OCI-LY7 (cell line): Measurements from ENCODE around the gene MTCP1. TPM values are rescaled to one million over a fixed set of nuclear protein-coding genes. Genes with fewer than 3 reads are reported as not detected.
A peak's percentile ranks its signal among the peaks of the same experiment; 100 is the strongest.

ENCODE experiments used
- Bru-seq: library from RNA; stranded (reverse); fragments of 400-500 nt; gene quantifications from one replicate; lab custom pipeline; 2021; lab: Mats Ljungman, UMichigan
- BruChase-seq, 2 experiments: library from RNA; stranded (reverse); fragments of 400-500 nt; gene quantifications; one replicate each; lab custom pipeline; 2021; lab: Mats Ljungman, UMichigan
- BruUV-seq: library from RNA; stranded (reverse); fragments of 400-500 nt; replicated peaks from 2 replicates; lab custom pipeline; 2021; lab: Mats Ljungman, UMichigan
- CTCF ChIA-PET: fragments of 300-600 bp; sonication (Branson Sonifier 250); formaldehyde crosslinking; loops from one replicate; lab custom pipeline; 2022; ENCODE audit warnings: antibody characterized with exemption; ENCODE audit not compliant: unreplicated experiment; lab: Charles Lee
- POLR2A ChIA-PET: fragments of 300-600 bp; sonication (Branson Sonifier 250); formaldehyde crosslinking; loops from one replicate; lab custom pipeline; 2022; ENCODE audit warnings: antibody characterized with exemption; lab: Charles Lee
- DNase-seq: peaks from one replicate; pipeline ENCODE4 v3.0.0-alpha.2; 2015; ENCODE audit warnings: low spot score
- H2AFZ ChIP-seq: fragments of 200-600 bp; sonication (generic), shearing (Covaris generic); 2 replicates; pipeline ENCODE4 v1.6.1; 2014; ENCODE audit warnings: mild to moderate bottlenecking, antibody characterized with exemption, low read length, moderate library complexity
- H3K27ac ChIP-seq: fragments of 200-600 bp; sonication (generic); 2 replicates; pipeline ENCODE4 v1.5.1; 2014; ENCODE audit warnings: mixed run types, low read depth, mild to moderate bottlenecking, moderate library complexity, low read length, inconsistent platforms; ENCODE audit not compliant: poor library complexity, severe bottlenecking
- H3K36me3 ChIP-seq: fragments of 200-600 bp; sonication (generic); 2 replicates; pipeline ENCODE4 v1.6.1; 2014; ENCODE audit warnings: mild to moderate bottlenecking, antibody characterized with exemption, low read length, moderate library complexity, mixed read lengths; ENCODE audit not compliant: insufficient read depth
- H3K4me1 ChIP-seq: fragments of 200-600 bp; sonication (generic); 2 replicates; pipeline ENCODE4 v1.5.1; 2014; ENCODE audit warnings: mild to moderate bottlenecking, low read length; ENCODE audit not compliant: insufficient read depth, poor library complexity, severe bottlenecking
- H3K4me2 ChIP-seq: fragments of 200-600 bp; sonication (generic); 2 replicates; pipeline ENCODE4 v1.6.1; 2014; ENCODE audit warnings: mild to moderate bottlenecking, low read length
- H3K4me3 ChIP-seq: fragments of 200-600 bp; sonication (generic); 2 replicates; pipeline ENCODE4 v1.5.1; 2014; ENCODE audit warnings: mild to moderate bottlenecking, low read depth, low read length; ENCODE audit not compliant: poor library complexity, severe bottlenecking
- H3K79me2 ChIP-seq: fragments of 200-600 bp; sonication (generic); 2 replicates; pipeline ENCODE4 v1.6.1; 2016; ENCODE audit warnings: low read depth, mild to moderate bottlenecking, low read length, moderate library complexity, mixed read lengths; ENCODE audit not compliant: insufficient read depth
- H3K9me2 ChIP-seq: fragments of 200-600 bp; sonication (generic); 2 replicates; pipeline ENCODE4 v1.6.1; 2016; ENCODE audit warnings: mild to moderate bottlenecking, low read length, mixed read lengths; ENCODE audit not compliant: insufficient read depth
- H3K9me3 ChIP-seq: fragments of 200-600 bp; sonication (generic); 2 replicates; pipeline ENCODE4 v1.6.1; 2014; ENCODE audit warnings: mild to moderate bottlenecking, mixed run types, low read length, mixed read lengths
- H4K20me1 ChIP-seq: fragments of 200-600 bp; sonication (generic); 2 replicates; pipeline ENCODE4 v1.6.1; 2014; ENCODE audit warnings: mild to moderate bottlenecking, antibody characterized with exemption, low read length, moderate library complexity, mixed read lengths; ENCODE audit not compliant: insufficient read depth
- EZH2phosphoT487 ChIP-seq: fragments of 200-600 bp; sonication (generic); IDR thresholded peaks from 2 replicates; pipeline ENCODE4 v1.6.1; 2018; ENCODE audit warnings: low read depth, borderline replicate concordance, mild to moderate bottlenecking, mixed run types, antibody characterized with exemption, low read length, moderate library complexity, mixed read lengths
- intact Hi-C: fragments of 100-400 bp; cut with micrococcal nuclease; formaldehyde crosslinking; loops from one replicate; pipeline ENCODE4 v1.10.0; 2022; ENCODE audit not compliant: unreplicated experiment
- long read RNA-seq: library from polyadenylated mRNA; stranded (forward); transcript quantifications from one replicate; pipeline ENCODE4 v2.0.0, GENCODE V29; 2022
- total RNA-seq, 2 experiments: library from RNA; depleted of rRNA in 1 of 2; stranded (reverse); fragments of >200 nt in 1 of 2; shearing (Covaris generic) in 1 of 2; gene quantifications; 2 replicates each; pipeline ENCODE4 v1.2.3, GENCODE V29; 2014 to 2022
- TF ChIP-seq, protein P1 (sequence below): fragments of 200-600 bp; sonication (generic); conservative IDR thresholded peaks from 2 replicates; pipeline ENCODE4 v1.5.1; 2014; ENCODE audit warnings: mild to moderate bottlenecking, antibody characterized with exemption, low read length, moderate library complexity, mixed read lengths

Gene MTCP1, protein sequence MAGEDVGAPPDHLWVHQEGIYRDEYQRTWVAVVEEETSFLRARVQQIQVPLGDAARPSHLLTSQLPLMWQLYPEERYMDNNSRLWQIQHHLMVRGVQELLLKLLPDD
- total RNA-seq (2014; rRNA removed; shearing (Covaris generic)) (13.4 and 16.9 TPM in 2 replicates), total RNA-seq (2022) (37.3 and 39.6 TPM in 2 replicates), Bru-seq, nascent RNA (percentile 22 among the genes with signal in this experiment), BruChase-seq, experiment 1, labeled RNA remaining after a 6-hour chase (percentile 19 among the genes with signal in this experiment), BruChase-seq, experiment 2, labeled RNA remaining after a 2-hour chase (percentile 32 among the genes with signal in this experiment)
- long read RNA-seq, partial matches to known transcripts = 1 of 15 reads
- long read RNA-seq, other reads (novel, unspliced or antisense) = 13 of 15 reads

DNA sequence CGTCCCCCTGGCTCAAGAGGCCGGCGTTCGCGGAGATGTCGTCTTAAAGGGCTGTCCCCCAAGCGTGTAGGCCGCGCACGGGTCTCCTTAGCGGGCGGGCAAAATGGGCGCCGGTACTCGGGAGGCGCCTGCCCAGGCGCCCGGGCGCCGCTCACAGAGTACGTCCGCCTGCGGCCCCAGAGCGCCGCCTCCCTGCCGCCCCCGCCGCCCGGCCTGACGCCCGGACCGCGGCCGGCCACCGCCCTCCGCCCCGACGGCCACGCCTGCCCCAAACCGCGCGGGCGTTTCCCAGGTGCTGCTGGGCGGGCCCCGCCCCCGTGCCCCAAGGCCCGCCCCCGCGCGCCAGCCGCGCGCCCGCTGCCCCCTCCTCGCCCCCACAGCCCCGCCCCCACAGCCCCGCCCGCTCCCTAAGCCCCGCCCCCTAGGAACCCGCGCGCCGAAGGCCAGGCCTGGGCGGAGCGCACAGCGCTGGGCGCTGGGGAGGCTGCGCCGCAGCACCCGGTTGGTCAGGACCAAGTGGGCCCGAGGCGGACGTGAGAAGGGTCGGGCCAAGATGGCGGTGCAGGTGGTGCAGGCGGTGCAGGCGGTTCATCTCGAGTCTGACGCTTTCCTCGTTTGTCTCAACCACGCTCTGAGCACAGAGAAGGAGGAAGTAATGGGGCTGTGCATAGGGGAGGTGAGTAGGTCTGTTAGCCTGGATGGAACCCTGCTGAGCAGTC is at the start of gene MTCP1, which contains the start of the genes BRCC3 and CMC4:
TSS of gene MTCP1 (minus strand) at position 162 of the 719 bp plus-strand sequence. CDS start 5,126 bp downstream, outside the sequence.
TSS of gene BRCC3 (plus strand) at position 534 of the 719 bp plus-strand sequence. CDS start at position 554, 20 bp downstream.
TSS of gene CMC4 (minus strand) at position 162 of the 719 bp plus-strand sequence. CDS start 7,113 bp downstream, outside the sequence.
- BruUV-seq = no TSS peak
- CTCF ChIA-PET = interaction anchor here (1.0 kb wide), 1 partner anchor 18 kb away, joined by 3 read pairs; no protein-coding TSS in a partner anchor
- Histone ChIP-seq H3K27ac (peak within 1 kb of the TSS; percentile 81), H3K9me3 (no peaks in the 10 kb centered on the region), H3K4me2 (peak within 1 kb of the TSS; percentile 90), H4K20me1 (no peaks in the 10 kb centered on the region), H3K79me2 (peaks cover 58% of the 10 kb centered on the region), H3K9me2 (no peaks in the 10 kb centered on the region), H3K4me1 (peaks cover 33% of the 10 kb centered on the region), H3K36me3 (peaks cover 34% of the 10 kb centered on the region), H2AFZ (peak within 1 kb of the TSS; percentile 91), H3K4me3 (peak within 1 kb of the TSS; percentile 95)
- POLR2A ChIA-PET = interaction anchor here (0.7 to 1.1 kb wide), 2 partner anchors 44 kb away, joined by 3 to 4 read pairs; partner anchors contain the start of gene FUNDC2
- DNase-seq = peak; percentile 87
- intact Hi-C loops = loop anchor here (1.0 kb wide), 1 partner anchor 44 kb away; no protein-coding TSS in a partner anchor
- TF ChIP-seq, protein P1, sequence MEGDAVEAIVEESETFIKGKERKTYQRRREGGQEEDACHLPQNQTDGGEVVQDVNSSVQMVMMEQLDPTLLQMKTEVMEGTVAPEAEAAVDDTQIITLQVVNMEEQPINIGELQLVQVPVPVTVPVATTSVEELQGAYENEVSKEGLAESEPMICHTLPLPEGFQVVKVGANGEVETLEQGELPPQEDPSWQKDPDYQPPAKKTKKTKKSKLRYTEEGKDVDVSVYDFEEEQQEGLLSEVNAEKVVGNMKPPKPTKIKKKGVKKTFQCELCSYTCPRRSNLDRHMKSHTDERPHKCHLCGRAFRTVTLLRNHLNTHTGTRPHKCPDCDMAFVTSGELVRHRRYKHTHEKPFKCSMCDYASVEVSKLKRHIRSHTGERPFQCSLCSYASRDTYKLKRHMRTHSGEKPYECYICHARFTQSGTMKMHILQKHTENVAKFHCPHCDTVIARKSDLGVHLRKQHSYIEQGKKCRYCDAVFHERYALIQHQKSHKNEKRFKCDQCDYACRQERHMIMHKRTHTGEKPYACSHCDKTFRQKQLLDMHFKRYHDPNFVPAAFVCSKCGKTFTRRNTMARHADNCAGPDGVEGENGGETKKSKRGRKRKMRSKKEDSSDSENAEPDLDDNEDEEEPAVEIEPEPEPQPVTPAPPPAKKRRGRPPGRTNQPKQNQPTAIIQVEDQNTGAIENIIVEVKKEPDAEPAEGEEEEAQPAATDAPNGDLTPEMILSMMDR = no peak
- TF ChIP-seq EZH2phosphoT487 = no peak

DNA sequence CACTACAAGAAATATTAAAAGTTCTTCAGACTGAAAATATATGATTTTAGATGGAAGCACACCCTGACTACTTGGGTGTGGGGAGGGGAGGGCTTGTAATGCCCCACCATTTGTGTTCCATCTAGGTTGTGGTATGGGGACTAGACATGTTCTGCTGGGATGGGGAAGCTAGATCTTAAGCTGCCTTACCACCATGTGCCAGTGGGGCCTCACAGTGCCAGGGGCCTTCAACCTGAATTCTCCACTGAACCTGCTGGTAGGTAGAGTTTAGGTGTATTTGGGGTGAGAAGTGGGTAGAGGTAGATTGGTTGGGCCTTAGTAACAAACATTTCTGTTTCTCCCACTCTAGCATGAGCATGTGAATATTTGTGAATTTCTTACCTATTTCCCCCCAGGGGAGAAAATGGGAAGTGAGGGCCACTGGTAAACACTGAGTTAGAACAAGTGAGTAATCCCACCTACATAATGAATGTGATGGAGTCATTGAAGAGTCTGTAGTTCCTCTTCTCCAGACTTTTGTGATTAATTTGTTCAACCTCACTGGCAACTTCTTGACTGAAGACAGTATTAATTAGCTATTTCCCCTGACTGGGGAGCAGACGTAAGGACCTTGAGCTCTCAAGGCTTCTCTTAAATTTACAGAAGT is 44.4 kb upstream of the MTCP1 start:
- Histone ChIP-seq H3K4me3 (no peak overlapping the region), H3K4me2 (no peak overlapping the region), H4K20me1 (no peaks in the 10 kb centered on the region), H3K27ac (no peak overlapping the region), H2AFZ (no peak overlapping the region), H3K36me3 (peaks cover 40% of the 10 kb centered on the region), H3K4me1 (no peaks in the 10 kb centered on the region), H3K79me2 (no peaks in the 10 kb centered on the region), H3K9me3 (no peaks in the 10 kb centered on the region), H3K9me2 (no peaks in the 10 kb centered on the region)
- DNase-seq = no peak
- POLR2A ChIA-PET = interaction anchor here (0.5 kb wide), 1 partner anchor 97 kb away, joined by 4 read pairs; no protein-coding TSS in a partner anchor
- intact Hi-C loops = no loop called here
- no TSS peak for BruUV-seq
- TF ChIP-seq EZH2phosphoT487 = no peak
- TF ChIP-seq, protein P1 = no peak
- CTCF ChIA-PET = no interaction called here
